Measurements from ENCODE around the gene TNFSF8.

Gene TNFSF8

DNA sequence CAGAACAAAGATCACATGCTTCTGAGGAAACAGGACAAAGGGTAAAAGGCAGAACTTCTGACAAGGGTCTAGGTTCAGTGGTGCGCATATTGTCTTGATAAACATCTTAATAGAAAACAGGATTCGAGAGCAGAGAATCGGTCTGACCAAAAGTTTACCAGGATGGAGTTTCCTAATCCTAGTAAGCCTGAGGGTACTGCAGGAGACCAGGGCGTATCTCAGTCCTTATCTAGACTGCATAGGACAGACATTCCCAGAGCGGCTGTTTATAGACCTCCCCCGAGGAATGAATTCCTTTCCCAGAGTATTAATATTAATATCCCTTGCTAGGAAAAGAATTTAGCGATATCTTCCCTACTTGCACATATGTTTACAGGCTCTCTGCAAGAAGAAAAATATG is 32.4 kb upstream of the TNFSF8 start:
- DNase-seq (ENCODE audit: low read depth), result no peak
- in situ Hi-C loops (cut with HindIII; ENCODE audit: low sequenced_read_pairs), result no loop called here
- no peak overlapping the region for H3K4me3 ChIP-seq (ENCODE audit: low read depth, low read length)
- TF ChIP-seq, protein P1, sequence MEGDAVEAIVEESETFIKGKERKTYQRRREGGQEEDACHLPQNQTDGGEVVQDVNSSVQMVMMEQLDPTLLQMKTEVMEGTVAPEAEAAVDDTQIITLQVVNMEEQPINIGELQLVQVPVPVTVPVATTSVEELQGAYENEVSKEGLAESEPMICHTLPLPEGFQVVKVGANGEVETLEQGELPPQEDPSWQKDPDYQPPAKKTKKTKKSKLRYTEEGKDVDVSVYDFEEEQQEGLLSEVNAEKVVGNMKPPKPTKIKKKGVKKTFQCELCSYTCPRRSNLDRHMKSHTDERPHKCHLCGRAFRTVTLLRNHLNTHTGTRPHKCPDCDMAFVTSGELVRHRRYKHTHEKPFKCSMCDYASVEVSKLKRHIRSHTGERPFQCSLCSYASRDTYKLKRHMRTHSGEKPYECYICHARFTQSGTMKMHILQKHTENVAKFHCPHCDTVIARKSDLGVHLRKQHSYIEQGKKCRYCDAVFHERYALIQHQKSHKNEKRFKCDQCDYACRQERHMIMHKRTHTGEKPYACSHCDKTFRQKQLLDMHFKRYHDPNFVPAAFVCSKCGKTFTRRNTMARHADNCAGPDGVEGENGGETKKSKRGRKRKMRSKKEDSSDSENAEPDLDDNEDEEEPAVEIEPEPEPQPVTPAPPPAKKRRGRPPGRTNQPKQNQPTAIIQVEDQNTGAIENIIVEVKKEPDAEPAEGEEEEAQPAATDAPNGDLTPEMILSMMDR (IDR thresholded peaks at IDR 0.05; ENCODE audit: low read depth, low read length, missing control alignments), result no peak

DNA sequence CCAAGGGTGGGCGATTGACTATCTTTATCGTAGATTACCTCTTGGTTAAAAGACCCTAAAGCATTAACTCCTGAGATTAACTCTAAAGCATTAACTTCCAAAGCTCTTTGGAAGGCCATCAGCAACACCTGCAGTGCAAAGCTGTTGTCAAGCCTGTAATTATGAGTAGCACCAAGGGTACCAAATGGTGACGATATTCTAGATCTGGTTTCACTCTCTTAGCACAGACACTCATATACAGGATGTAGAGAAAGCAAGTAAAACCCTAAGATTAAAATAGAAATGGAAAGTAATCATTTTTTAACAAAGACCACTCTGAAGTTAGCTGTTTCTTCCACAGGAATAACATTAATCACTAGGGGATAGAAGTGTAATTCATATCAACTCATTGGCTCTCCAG is 29.9 kb upstream of the TNFSF8 start:
- TF ChIP-seq, protein P1 (IDR thresholded peaks at IDR 0.05; ENCODE audit: low read depth, low read length, missing control alignments), result no peak
- no peak overlapping the region for H3K4me3 ChIP-seq (ENCODE audit: low read depth, low read length)
- no peak for DNase-seq (ENCODE audit: low read depth)
- in situ Hi-C loops (cut with HindIII; ENCODE audit: low sequenced_read_pairs), result no loop called here

DNA sequence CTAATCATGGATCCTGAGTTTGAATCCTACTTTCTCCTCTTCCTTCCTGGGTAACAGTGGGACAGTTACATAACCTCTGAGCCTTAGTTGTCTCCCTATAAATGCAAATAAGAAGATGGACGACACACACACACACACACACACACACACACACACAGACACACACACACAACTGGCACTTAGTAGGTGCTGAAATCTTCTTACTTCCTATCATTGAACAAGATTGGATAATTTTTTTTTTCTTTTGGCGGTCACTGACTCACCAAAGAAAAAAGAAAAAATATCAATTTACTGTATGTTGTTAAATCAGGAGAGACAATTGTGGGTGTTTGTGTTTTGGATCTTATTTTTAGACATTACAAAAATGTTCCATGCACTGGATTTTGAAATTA is 28.4 kb upstream of the TNFSF8 start:
- in situ Hi-C loops (cut with HindIII; ENCODE audit: low sequenced_read_pairs), result no loop called here
- TF ChIP-seq, protein P1 (IDR thresholded peaks at IDR 0.05; ENCODE audit: low read depth, low read length, missing control alignments), result no peak
- no peak for DNase-seq (ENCODE audit: low read depth)
- H3K4me3 ChIP-seq (ENCODE audit: low read depth, low read length), result no peak overlapping the region

DNA sequence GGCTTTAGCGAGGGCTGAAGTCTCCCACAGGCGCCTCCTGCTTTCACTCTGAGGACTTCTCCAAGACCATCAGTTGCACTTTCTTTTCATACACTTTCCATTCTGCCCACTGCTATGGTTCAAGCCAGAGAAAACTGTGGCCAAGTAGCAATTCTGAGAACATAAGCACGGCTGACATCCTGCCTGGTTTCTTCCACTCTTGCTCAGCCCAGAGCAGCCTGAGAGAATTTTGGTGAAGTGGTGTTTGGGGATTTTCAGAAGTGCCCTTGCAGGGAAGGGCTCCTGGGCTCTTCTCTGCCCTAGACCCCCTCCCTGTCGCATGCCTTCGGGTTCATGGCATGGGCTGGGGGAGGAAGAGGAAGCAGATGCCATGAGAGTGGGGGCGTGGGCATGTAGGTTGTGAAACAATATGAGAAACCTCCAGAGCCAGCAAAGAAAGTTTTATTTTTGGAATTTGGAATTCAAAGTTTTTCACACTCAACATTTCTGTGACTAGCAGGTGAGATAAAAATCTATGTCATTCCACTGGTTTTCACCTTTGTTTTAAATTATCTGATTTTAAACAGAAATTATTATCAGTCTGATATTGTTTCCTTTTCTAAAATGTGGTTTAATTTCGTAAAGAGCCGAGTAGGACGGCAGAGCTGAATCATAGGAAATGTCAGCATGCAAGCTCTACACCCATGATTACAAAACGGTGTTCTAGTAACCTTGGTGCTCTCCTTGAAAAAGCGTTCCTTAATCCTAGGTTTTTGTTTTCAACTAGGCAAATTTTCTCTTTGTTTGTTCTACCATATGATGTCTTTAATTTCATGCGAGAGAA is 27.8 kb upstream of the TNFSF8 start:
- no peak overlapping the region for H3K4me3 ChIP-seq (ENCODE audit: low read depth, low read length)
- TF ChIP-seq, protein P1 (IDR thresholded peaks at IDR 0.05; ENCODE audit: low read depth, low read length, missing control alignments), result no peak
- no peak for DNase-seq (ENCODE audit: low read depth)
- in situ Hi-C loops (cut with HindIII; ENCODE audit: low sequenced_read_pairs), result no loop called here

DNA sequence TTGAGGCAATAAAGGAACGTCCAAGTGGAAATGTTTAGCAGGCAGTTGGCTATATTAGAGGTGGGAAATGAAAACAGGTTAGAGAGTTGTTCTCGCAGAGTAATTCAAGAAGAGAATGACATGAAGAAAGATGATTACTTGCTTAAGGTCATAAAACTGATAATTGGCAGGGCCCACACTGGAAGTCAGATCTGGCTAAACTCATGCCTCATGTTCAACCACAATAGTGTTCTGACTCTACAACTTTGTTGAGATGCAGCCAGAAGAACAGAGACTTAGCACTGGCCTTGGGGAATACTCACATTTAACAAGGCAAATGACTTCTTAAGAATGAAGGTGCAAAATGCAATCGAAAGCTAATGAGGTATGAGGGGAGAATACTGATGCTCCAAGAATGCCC is 27.2 kb upstream of the TNFSF8 start:
- TF ChIP-seq, protein P1 (IDR thresholded peaks at IDR 0.05; ENCODE audit: low read depth, low read length, missing control alignments), result no peak
- in situ Hi-C loops (cut with HindIII; ENCODE audit: low sequenced_read_pairs), result no loop called here
- H3K4me3 ChIP-seq (ENCODE audit: low read depth, low read length), result no peak overlapping the region
- no peak for DNase-seq (ENCODE audit: low read depth)

DNA sequence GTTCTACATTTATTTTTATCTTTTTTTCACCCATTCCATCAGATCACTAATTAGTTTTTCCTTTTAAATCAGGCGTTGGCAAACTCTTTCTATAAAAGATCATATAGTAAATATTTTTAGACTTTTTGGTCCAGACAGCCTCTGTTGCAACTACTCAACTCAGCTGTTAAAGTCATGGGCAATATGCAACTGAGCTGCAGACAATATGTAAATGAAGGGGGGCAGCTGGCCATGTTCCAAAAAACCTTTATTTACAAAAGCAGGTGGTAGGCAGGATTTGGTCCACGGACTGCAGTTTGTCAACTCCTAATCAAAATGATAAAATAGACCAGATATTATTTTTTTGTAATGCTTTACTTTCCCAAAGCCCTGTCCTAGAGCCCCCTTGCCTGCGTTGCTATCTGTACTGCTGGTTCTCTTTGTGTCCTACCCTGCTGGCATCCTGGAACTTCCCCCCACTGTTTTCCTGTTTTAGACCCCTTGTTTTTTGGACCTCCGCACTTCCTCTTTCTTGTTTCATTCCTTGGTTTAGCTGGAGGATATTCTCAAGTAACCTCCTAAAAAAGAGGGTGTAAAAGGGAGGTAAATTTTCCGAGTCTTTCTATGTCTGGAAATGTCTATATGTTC is 24.7 kb upstream of the TNFSF8 start:
- no peak for DNase-seq (ENCODE audit: low read depth)
- TF ChIP-seq, protein P1 (IDR thresholded peaks at IDR 0.05; ENCODE audit: low read depth, low read length, missing control alignments), result no peak
- H3K4me3 ChIP-seq (ENCODE audit: low read depth, low read length), result no peak overlapping the region
- in situ Hi-C loops (cut with HindIII; ENCODE audit: low sequenced_read_pairs), result no loop called here

All from astrocyte of the cerebellum (primary cell).